ENCODE results near the gene PRDM1.

Gene PRDM1

GRCh38 chr6:106085984-106086813, at the start of gene PRDM1:
TSS of gene PRDM1 (plus strand) at chr6:106086336. CDS start at chr6:106086554, 218 bp downstream.
- TF ChIP-seq, protein P1, sequence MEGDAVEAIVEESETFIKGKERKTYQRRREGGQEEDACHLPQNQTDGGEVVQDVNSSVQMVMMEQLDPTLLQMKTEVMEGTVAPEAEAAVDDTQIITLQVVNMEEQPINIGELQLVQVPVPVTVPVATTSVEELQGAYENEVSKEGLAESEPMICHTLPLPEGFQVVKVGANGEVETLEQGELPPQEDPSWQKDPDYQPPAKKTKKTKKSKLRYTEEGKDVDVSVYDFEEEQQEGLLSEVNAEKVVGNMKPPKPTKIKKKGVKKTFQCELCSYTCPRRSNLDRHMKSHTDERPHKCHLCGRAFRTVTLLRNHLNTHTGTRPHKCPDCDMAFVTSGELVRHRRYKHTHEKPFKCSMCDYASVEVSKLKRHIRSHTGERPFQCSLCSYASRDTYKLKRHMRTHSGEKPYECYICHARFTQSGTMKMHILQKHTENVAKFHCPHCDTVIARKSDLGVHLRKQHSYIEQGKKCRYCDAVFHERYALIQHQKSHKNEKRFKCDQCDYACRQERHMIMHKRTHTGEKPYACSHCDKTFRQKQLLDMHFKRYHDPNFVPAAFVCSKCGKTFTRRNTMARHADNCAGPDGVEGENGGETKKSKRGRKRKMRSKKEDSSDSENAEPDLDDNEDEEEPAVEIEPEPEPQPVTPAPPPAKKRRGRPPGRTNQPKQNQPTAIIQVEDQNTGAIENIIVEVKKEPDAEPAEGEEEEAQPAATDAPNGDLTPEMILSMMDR (IDR thresholded peaks at IDR 0.05; ENCODE audit: low read depth, low read length, missing control alignments): peak; percentile 54
- DNase-seq (ENCODE audit: low read depth): peak; percentile 92
- peak within 1 kb of the TSS; percentile 84 for H3K4me3 ChIP-seq (ENCODE audit: low read depth, low read length)

GRCh38 chr6:106037060-106037459, 49.1 kb upstream of the PRDM1 start:
- TF ChIP-seq, protein P1 (IDR thresholded peaks at IDR 0.05; ENCODE audit: low read depth, low read length, missing control alignments): no peak
- DNase-seq (ENCODE audit: low read depth): no peak
- no peak overlapping the region for H3K4me3 ChIP-seq (ENCODE audit: low read depth, low read length)

- no peak for DNase-seq (ENCODE audit: low read depth)
- TF ChIP-seq, protein P1 (IDR thresholded peaks at IDR 0.05; ENCODE audit: low read depth, low read length, missing control alignments): no peak
- no peak overlapping the region for H3K4me3 ChIP-seq (ENCODE audit: low read depth, low read length)
These were observed 46.1 kb upstream of the PRDM1 start for GRCh38 chr6:106039897-106040592.

DNA sequence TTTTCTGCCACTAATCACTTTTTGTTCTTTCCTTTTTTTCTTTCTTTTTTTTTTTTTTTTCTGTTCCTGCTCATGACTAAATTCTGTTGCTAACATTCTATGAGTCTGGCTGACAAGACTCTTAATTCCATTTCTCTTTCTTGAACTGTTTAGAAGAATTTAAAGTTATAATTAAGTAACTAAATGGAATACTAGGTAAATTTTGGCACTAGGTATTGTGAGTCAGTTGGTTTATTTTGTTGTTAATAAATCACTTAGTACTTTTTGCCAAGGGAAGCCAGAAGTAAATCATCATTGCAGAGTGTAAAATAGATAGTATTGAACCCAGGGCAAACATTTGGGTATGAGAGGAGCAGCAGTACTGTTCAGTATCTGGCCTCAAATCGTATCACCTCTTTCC, 42.0 kb upstream of the PRDM1 start:
- TF ChIP-seq, protein P1 (IDR thresholded peaks at IDR 0.05; ENCODE audit: low read depth, low read length, missing control alignments): no peak
- DNase-seq (ENCODE audit: low read depth): no peak
- H3K4me3 ChIP-seq (ENCODE audit: low read depth, low read length): no peak overlapping the region

GRCh38 chr6:106045077-106045476, 41.1 kb upstream of the PRDM1 start:
- no peak overlapping the region for H3K4me3 ChIP-seq (ENCODE audit: low read depth, low read length)
- no peak for DNase-seq (ENCODE audit: low read depth)
- TF ChIP-seq, protein P1 (IDR thresholded peaks at IDR 0.05; ENCODE audit: low read depth, low read length, missing control alignments): no peak

DNA sequence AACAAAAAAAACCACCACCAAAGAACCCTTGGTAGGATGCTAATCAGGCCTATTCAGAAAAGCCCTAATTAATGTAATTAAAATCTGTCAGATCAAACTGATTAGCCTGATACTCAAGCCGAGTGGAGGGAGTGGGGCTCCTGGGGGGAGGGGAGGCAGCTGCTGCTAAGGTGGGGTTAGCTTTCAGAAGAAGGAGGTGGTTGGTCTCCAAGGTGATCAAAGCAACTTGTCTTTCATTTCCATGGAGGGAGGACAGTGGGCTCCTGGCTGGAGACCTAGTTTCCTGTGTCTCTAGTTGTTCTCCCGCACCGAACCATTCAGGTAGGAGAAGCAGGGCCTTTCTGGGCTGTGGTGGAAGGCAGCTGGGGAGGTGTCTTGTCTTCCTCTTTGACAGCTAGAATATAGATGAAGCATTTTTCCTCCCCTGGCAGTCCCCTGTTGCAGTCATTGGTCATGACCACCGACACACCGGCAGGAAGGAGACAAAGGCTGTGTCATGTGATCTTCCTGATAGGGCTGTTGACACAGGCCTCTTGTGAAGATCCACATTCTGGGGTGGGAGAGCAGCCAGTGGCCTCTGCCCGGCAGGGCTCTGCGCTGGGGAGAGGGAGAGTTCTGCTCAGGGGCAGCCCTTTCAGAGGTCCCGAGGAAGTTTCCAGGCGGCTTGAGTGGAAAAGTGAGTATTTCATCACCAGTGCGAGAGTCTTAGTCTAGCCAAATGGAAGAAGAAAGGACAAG, 39.9 kb upstream of the PRDM1 start:
- TF ChIP-seq, protein P1 (IDR thresholded peaks at IDR 0.05; ENCODE audit: low read depth, low read length, missing control alignments): no peak
- no peak overlapping the region for H3K4me3 ChIP-seq (ENCODE audit: low read depth, low read length)
- DNase-seq (ENCODE audit: low read depth): no peak
